Measurements from ENCODE around the gene NR1H4. TPM values are rescaled to one million over a fixed set of nuclear protein-coding genes. Genes with fewer than 3 reads are reported as not detected.

Gene NR1H4
- total RNA-seq, 1 experiment from 2014 or later: not detected

DNA sequence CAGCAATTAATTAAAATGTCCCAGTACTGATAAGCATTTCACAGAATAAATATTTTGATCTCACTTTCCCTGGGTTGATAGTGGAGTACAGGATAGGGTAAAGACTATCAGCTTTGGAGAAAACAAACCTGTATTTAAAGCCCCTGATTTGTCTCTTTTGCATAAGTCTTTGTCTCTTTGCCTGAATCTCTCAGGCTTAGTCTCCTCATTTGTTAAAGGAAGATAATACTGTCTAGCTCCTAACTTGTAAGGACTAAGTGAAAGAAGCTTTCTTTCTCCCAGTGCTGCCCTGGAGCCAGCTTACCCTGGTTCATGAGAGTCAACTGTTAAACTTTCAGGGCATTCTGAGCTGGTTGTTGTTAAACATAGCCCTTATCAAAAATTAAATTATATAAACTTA lies 5.5 kb upstream of the NR1H4 start:
- TF ChIP-seq CTCF (IDR thresholded peaks at IDR 0.05; ENCODE audit: insufficient read depth in 1 of 2, low read depth in 1 of 2, low read length in 1 of 2, severe bottlenecking in 1 of 2, unreplicated experiment in 1 of 2): no peak
- CTCF ChIA-PET: no interaction called here
- Mint-ChIP-seq H3K4me3 (ENCODE audit: unreplicated experiment) (no peak overlapping the region), H3K4me1 (ENCODE audit: low read depth, unreplicated experiment) (no peaks in the 10 kb centered on the region), H3K36me3 (ENCODE audit: insufficient read depth, unreplicated experiment) (no peaks in the 10 kb centered on the region), H3K27ac (ENCODE audit: unreplicated experiment) (no peak overlapping the region), H3K27me3 (ENCODE audit: insufficient read depth, unreplicated experiment) (peaks cover 9% of the 10 kb centered on the region), H3K9me3 (ENCODE audit: unreplicated experiment) (peaks cover 6% of the 10 kb centered on the region)
- intact Hi-C loops (cut with micrococcal nuclease; ENCODE audit: unreplicated experiment): no loop called here
- Histone ChIP-seq H3K9me3 (no peaks in the 10 kb centered on the region), H3K4me3 (ENCODE audit: low read depth, low read length) (no peak overlapping the region), H3K36me3 (ENCODE audit: control insufficient read depth, insufficient read depth, low read length) (no peaks in the 10 kb centered on the region), H3K4me1 (no peaks in the 10 kb centered on the region), H3K27me3 (replicated peaks; ENCODE audit: control insufficient read depth, insufficient read depth, low read length) (no peaks in the 10 kb centered on the region)
- no peak for DNase-seq
- no TSS peak for BruUV-seq (replicated peaks)
- POLR2A ChIA-PET: no interaction called here

- Histone ChIP-seq H3K9me3 (no peaks in the 10 kb centered on the region), H3K27me3 (replicated peaks; ENCODE audit: control insufficient read depth, insufficient read depth, low read length) (no peaks in the 10 kb centered on the region), H3K4me3 (ENCODE audit: low read depth, low read length) (no peak overlapping the region), H3K4me1 (no peaks in the 10 kb centered on the region), H3K36me3 (ENCODE audit: control insufficient read depth, insufficient read depth, low read length) (no peaks in the 10 kb centered on the region)
- no peak for DNase-seq
- H3K4me1 Mint-ChIP-seq (ENCODE audit: low read depth, unreplicated experiment): no peaks in the 10 kb centered on the region
- H3K36me3 Mint-ChIP-seq (ENCODE audit: insufficient read depth, unreplicated experiment): no peaks in the 10 kb centered on the region
- H3K27ac Mint-ChIP-seq (ENCODE audit: unreplicated experiment): no peak overlapping the region
- intact Hi-C loops (cut with micrococcal nuclease; ENCODE audit: unreplicated experiment): no loop called here
- peaks cover 6% of the 10 kb centered on the region for H3K9me3 Mint-ChIP-seq (ENCODE audit: unreplicated experiment)
- no TSS peak for BruUV-seq (replicated peaks)
- ChIA-PET CTCF (interaction anchor here (0.5 kb wide), 1 partner anchor 76 kb away, joined by 3 read pairs; no protein-coding TSS in a partner anchor), POLR2A (no interaction called here)
- no peak for TF ChIP-seq CTCF (IDR thresholded peaks at IDR 0.05; ENCODE audit: insufficient read depth in 1 of 2, low read depth in 1 of 2, low read length in 1 of 2, severe bottlenecking in 1 of 2, unreplicated experiment in 1 of 2)
- H3K27me3 Mint-ChIP-seq (ENCODE audit: insufficient read depth, unreplicated experiment): peaks cover 9% of the 10 kb centered on the region
- H3K4me3 Mint-ChIP-seq (ENCODE audit: unreplicated experiment): no peak overlapping the region
These were observed 1.3 kb upstream of the NR1H4 start for GRCh38 chr12:100472325-100472724.

DNA sequence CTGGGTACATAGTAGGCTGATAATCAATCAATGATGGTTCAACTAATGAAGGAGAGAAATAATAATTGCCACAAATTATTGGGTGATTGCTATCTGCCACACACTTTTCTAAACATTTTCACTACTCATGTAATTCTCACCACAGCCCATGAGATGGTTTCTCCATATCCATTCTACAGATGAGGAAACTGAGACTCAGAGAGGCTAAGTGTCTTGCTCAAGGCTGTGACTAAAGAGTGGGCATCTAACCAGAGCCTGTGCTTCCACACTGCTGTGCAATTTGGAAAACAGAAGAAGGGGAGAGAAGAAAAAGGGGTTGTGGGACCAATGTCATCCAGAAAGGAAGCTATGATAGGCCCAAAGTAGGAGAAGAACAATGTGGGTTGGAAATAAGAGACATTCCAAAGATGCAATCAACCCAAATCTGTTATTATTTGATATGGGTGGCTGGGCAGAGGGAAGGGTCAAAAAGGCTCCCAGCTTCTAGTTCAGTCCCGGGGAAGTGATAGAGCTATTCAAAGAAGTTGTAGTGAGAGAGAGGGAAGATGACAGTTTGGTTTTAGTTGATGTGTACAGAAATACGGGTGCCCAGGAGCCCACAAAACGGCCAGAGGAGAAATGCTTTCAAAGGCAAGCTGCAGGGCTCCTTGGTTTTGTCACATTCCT lies 483 bp upstream of the NR1H4 start:
- no peaks in the 10 kb centered on the region for H3K4me1 Mint-ChIP-seq (ENCODE audit: low read depth, unreplicated experiment)
- TF ChIP-seq CTCF (IDR thresholded peaks at IDR 0.05; ENCODE audit: insufficient read depth in 1 of 2, low read depth in 1 of 2, low read length in 1 of 2, severe bottlenecking in 1 of 2, unreplicated experiment in 1 of 2): no peak
- Histone ChIP-seq H3K4me3 (ENCODE audit: low read depth, low read length) (no peak overlapping the region), H3K27me3 (replicated peaks; ENCODE audit: control insufficient read depth, insufficient read depth, low read length) (no peaks in the 10 kb centered on the region), H3K36me3 (ENCODE audit: control insufficient read depth, insufficient read depth, low read length) (no peaks in the 10 kb centered on the region), H3K9me3 (no peaks in the 10 kb centered on the region), H3K4me1 (no peaks in the 10 kb centered on the region)
- POLR2A ChIA-PET: no interaction called here
- H3K27ac Mint-ChIP-seq (ENCODE audit: unreplicated experiment): no peak overlapping the region
- no TSS peak for BruUV-seq (replicated peaks)
- DNase-seq: no peak
- no peak overlapping the region for H3K4me3 Mint-ChIP-seq (ENCODE audit: unreplicated experiment)
- CTCF ChIA-PET: no interaction called here
- H3K27me3 Mint-ChIP-seq (ENCODE audit: insufficient read depth, unreplicated experiment): peaks cover 9% of the 10 kb centered on the region
- H3K36me3 Mint-ChIP-seq (ENCODE audit: insufficient read depth, unreplicated experiment): no peaks in the 10 kb centered on the region
- H3K9me3 Mint-ChIP-seq (ENCODE audit: unreplicated experiment): peaks cover 6% of the 10 kb centered on the region
- intact Hi-C loops (cut with micrococcal nuclease; ENCODE audit: unreplicated experiment): no loop called here

All from Caco-2 (cell line).